GM21576 (cell line): ENCODE measurements around the gene TMEM69.
"Not testable (repeated sequence)": the region's sequence is repeated elsewhere in the genome, so short reads cannot be mapped to it uniquely, and the experiment has no call there.

Experiments
- ATAC-seq: cut with Tn5 transposase; IDR thresholded peaks from one replicate; pipeline ENCODE4 v1.9.1; 2021; ENCODE audit warnings: mild to moderate bottlenecking, moderate library complexity; ENCODE audit not compliant: unreplicated experiment

Gene TMEM69

DNA sequence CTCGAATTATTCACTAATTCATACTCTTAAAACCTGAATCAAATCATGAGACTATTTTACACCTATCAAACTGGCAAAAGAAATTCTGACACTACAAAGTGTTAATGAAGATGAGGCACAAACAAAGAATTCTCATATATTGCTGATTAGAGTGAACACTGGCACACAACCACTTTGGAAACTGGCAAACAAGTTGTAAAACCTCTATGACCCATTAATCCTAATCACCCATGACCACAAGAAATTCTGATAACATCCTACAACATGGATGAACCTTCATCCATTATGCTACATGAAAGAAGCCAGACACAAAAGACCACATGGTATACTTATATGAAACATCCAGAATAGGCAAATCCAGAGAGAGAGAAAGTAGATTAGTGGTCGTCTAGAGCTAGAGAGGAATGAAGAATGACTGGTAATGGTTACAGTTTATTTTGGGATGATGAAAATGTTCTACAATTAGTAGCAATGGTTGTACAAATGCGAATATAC, 10.2 kb upstream of the TMEM69 start:
- ATAC-seq: no peak

DNA sequence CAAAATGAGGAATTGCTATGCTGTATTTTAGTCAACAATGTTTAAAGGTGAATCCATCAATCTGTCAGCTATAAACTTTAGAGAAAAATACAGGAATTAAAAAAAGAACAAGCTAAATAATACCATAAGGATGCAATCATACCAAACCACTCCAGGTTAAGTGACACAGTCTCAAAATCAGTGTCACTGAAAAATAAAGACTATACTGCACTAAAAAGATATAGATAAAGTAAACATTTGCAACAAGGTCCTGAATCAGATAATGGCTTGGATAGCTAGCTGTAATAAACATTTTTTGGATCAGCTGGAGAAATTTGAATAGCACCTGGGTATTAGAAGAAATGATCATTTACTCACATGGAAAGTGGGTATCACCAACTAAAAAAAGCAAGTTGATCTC, 9.5 kb upstream of the TMEM69 start:
- ATAC-seq: no peak

DNA sequence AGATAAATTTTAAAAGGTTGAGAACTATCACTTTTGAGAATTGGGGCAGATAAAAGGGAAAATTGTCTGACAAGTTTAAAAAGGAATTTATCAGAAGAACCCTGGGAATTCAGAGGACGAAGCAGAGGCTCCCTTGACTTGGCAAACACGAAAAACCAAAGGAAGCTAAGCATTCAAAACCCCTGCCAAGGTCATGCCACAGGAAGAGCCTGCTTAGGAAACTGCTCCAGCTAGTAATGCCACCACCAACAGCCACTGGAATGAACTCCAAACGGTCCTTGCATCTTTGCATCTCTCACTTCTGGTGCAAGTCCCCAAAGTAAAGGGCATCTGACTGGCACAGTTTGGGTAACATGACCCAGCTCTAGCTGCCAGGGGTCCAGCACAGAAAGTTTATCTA, 8.9 kb upstream of the TMEM69 start:
- no peak for ATAC-seq

DNA sequence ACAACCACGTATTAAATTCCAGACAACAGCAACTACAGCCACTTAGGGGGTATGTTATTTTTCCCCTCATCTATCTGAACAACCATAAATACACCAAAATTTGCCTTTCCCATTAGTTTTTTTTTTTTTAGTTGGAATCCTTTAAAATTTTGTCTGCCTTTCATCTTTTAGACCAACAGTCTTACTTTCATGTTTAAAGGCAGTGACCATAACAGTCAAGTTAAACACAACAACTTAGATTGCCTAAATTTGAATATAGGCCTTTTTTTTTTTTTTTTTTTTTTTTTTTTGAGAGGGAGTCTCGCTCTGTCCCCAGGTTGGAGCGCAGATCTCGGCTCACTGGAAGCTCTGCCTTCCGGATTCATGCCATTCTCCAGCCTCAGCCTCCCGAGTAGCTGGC, 5.0 kb upstream of the TMEM69 start:
- ATAC-seq: no peak

DNA sequence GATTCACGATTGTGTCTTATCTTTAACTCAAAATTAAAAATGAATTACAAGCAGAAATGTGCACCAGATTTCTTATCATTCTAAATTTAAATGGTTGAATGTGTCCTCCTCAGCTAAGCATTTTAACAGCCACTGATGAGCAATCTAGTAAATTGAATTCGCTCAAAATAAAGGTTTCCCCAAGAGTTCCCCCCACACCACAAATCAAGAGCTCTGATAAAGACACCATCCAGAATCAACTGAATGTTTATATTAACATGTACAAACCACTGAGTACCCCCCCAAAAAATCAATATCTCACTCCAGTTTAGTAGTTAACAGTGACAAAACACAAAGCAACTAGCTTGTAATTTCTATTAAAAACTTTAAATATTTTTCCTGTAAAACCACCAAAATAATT, 3.6 kb upstream of the TMEM69 start:
- ATAC-seq: no peak

DNA sequence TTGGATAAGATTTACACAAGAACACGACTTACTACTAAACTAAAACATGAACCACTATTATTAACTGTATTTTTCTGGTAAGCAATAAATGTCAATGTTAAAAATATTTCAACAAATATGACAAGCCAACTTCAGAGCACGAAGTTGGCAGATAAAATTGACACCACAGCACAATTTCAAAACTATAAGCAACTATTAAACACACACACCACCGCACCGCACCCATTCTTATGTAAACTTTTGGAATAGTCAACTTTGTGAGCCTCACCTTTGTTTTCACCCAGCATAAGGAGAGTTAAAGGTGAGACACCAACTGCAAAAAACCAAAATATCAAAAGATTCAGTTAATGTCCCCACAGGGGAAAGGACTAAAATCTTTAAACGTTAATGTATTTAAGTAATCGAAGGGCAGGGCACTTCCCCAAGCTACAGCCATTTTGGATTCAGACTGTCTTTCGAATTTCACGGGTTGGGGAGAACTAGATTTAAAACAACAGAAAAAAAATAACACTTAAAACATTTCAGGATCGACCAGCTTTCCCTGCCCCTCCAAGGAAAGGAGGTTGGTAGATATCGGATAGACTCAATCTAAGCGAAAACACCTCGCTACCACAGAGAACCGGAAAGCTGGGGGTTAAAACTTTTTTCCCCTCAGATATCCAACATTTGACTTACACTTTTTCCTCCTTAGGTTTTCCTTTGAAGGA, 2.5 kb upstream of the TMEM69 start:
- ATAC-seq: no peak

DNA sequence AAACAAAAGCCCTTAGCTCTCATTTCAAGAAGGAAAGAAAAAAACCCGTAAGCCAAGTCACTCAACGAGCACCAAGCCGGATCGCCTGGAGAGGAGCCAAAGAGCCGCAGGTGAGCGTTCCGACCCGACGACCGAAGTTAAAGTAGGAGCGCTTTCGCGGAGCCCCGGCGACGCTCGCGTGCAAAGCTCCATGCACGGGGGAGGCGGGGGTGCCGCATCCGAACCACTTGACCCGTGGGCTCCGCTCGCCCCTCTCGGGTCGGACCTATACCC, 2.0 kb upstream of the TMEM69 start:
- ATAC-seq: peak; percentile 12

DNA sequence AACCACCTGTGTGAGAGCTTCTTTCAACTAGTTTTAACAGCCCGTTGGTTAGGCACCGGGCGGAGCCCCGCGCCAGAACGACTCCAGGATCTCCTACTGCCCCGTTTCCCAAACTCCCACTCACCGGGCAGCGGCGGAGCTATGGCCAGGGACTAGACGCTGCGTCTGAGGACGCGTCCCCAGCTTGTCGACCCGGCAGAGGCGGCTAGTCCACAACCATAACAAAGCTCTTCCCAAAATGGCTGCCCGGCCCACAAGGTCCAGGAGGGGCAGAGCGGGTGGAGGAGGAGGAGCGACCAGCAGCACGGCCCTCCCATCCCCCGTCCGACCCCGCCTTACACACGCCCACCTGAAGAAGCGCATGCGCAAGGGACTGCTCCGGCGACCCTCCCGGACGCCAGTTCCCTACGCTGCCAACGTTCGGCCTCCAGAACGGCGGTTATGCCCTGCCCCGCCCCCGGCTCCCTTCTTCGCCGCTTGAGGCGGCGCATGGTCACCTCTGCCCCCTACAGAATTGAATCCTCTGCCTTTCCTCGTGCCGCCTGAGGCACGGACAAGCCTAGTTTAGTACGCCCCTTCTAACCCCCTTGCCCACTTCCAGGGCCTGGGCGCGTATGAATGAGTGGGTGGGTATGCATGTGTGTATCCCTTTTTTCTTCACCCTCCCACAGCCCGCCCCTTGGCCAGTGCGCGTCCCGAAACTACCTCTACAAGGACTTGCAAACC, 1.5 kb upstream of the TMEM69 start, which contains the start of gene GPBP1L1:
Gene GPBP1L1, minus strand, starts transcription at position 246 of the 726 bp plus-strand sequence. CDS start 27,446 bp downstream, outside the sequence.
- ATAC-seq: peak; percentile 50

DNA sequence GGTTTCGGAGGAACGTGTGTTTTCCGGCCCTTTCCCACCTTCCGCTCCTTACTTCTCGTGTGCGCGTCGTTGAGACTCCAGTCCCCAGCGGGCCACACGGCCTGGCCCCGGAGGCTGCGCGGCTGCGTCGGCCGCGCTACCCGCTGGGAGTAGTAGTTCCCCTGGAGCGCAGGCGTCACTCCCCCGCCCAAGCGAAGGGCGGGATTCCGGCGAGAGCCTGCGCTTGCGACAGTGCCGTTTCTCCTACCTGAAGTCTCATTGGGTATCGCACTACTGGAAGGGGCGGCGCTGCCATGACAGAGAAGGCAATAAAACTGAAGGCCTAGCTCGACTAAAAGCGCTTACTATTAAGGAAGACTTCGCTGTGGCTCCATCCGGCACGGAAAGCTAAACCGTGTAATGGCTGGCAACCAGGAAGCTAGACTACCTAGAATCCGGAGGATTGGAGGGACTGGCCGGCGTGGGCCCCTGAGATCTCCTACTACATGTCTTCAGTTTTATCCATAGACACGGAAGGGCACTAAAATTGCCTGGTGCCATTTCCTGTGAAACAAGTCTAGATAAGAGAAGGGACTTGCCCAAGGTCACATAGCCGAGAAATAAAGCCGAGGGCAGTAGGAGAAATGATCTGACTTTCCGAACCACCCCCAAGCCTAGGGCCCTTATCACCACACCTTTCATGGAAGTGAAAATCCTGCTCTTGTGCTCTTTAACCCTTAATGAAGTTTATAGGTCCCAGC, 797 bp upstream of the TMEM69 start:
- peak; percentile 66 for ATAC-seq

DNA sequence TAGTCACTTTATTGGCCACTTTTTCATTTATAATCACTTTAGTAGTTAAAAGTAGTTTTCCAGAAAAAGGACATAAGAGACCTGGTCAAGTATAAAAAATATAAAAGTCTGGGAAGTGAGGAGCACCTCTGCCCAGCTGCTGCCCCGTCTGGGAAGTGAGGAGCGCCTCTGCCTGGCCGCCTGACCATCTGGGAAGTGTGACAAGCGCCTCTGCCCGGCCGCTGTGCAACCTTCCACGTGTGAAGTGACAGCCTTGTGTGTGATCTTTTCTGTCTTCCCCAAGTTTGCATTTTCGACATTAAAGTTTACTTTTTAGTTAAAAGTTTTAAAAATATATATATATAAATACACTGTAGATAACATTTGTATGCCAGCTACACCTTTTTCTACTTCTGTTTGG, 5.8 kb downstream of the TMEM69 start:
- ATAC-seq: not testable (repeated sequence)

DNA sequence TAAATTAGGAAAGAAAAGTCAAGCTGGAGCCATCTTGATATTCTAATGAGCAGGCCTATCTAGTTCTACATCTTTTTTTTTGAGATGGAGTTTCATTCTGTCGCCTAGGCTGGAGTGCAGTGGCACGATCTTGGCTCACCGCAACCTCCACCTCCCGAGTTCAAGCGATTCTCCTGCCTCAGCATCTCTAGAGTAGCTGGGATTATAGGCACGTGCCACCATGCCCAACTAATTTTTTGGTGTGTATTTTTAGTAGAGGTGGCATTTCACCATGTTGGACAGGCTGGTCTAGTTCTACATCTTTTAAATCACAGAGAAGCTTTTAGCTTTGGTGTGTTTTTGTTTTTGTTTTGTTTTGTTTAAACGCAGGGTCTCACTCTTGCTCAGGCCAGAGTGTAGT, 6.8 kb downstream of the TMEM69 start:
- no peak for ATAC-seq

DNA sequence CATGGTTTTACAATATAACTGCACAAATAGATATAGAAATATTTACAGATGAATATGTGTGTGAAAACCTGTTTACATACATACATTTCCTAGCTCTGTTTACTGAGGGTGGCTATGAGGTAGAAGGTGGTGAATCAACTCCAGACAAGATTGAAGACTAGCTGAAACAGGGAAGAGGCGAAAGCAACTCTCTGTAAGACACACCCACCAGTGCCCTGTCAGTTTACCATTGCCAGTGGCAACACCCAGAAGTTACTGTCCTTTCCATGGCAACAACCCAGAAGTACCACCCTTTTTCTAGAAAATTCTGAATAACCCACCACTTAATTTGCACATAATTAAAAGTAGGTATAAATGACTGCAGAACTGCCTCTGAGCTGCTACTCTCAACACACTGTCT, 16.7 kb downstream of the TMEM69 start:
- no peak for ATAC-seq

DNA sequence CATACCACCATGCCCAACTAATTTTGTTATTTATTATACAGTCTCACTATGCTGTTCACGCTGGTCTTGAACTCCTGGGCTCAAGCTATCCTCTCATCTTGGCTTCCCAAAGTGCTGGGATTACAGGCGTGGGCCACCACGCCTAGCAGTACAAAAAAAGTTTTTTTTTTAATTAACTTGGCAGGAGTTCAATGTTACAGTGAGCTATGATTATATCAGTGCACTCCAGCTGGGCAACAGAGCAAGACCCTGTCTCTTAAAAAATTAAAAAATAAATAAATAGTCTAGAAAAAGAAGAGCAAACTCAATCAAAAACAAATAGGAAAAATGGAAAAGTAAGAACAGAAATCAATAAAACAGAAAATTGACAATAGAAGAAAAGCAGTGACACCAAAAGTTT, 25.7 kb downstream of the TMEM69 start:
- ATAC-seq: no peak

DNA sequence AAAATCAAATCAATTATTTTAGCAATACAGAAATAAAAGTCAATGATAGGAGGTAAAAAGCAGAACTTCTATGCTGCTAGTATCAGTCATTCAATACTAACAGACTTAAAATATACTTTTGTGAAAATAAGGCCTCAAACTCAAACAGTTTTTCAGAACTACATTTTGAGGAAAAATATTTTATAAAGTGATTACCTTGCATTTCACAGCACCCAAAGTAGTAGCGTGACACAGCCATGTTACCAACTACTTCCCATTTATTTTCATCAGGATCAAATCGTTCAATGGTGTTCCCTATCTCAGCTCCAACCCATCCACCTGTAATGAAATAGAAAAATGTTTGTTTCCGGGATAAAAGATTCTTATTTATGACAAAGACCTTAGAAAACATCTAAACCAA, 28.7 kb downstream of the TMEM69 start:
- ATAC-seq: no peak

DNA sequence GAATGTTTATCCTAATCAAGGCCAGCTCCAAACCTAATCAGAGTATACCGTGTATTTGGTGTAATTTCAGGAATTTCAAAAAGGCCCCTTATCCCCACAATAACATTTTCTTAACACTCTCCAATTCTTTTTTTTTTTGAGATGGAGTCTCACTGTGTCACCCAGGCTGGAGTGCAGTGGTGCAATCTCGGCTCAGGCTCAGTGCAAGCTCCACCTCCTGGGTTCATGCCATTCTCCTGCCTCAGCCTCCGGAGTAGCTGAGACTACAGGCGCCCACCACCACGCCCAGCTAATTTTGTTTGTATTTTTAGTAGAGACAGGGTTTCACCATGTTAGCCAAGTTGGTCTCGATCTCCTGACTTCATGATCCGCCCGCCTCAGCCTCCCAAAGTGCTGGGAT, 29.4 kb downstream of the TMEM69 start:
- not testable (repeated sequence) for ATAC-seq

DNA sequence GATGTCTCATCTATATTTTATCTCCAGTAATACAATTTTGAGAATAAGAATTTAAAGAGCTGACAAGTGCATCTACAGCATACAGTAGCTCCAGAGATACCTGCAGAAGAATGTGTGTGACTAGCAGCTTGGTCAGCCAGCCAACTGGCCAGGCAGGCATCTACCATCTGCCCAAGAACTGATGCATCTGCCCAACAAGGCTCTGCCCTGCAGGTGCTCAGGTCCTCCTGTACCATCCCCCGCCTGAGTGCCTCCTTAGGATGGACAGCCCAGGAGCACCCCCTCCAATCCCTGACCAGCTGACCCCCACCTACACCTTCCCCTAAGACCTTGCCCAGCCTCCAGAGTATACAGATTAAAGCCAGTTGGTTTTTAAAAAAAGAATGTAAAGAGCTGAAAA, 30.3 kb downstream of the TMEM69 start:
- no peak for ATAC-seq

DNA sequence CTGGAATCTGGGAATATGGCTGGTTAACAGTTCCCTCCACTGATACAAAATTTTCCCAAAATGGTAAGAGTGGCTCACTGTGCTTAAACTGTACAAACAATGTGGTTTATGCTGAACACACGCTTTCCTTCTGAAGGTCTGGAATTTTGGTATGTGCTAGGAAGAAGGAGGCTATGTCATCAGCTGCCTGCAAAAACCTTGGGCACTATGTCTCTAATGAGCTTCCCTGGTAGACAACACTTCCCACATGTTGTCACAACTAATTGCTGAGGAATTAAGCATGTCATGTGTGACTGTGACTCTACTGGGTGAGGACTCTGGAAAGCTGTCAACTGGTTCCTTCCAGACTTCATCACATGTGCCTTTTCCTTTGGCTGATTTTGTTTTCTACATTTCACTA, 33.2 kb downstream of the TMEM69 start:
- ATAC-seq: no peak

DNA sequence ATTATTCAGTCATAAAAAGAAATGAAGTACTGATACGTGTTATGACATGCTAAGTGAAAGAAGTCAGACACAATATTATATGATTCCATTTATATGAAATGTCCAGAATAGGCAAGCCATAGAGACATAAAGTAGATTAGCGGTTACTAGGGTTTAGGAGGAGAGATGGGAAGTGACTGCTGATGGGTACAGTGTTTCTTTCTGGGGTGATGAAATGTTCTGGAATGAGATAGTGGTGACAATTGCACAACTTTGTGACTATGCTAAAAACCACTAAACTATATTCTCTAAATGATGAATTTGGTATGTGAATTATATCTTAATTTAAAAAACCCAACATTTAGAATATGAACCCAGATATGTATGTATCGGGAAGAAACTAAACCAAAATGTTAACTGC, 34.8 kb downstream of the TMEM69 start:
- ATAC-seq: no peak

DNA sequence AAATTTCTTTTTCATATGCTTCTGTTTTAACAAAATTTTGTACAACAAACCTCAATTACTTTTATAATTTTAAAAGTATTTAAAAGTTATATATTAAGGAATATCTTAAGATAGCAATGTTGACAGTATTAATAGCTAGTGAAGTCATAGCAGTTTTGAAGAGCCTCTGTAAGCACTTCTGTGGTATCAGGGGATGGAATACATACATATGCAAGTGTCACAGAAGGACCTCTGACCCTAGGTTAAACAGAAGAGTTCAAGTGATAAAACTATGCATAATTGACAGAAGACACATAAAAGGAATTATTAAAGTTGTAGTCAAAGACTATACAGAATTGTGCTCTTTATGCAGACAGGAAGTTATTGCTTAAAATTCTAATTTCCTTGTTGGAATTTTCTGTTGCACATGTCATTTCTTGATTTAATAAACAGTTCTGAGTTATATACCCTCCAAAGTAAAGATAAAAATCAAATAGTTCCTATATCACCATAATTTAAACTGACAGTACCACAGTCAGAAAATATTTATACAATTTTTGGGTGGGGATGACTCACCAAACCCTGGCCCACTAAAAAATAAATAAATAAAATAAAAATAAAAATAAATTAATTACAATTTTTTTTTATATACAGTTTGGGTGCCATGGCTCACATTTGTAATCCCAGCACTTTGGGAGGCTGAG, 35.4 kb downstream of the TMEM69 start:
- no peak for ATAC-seq

DNA sequence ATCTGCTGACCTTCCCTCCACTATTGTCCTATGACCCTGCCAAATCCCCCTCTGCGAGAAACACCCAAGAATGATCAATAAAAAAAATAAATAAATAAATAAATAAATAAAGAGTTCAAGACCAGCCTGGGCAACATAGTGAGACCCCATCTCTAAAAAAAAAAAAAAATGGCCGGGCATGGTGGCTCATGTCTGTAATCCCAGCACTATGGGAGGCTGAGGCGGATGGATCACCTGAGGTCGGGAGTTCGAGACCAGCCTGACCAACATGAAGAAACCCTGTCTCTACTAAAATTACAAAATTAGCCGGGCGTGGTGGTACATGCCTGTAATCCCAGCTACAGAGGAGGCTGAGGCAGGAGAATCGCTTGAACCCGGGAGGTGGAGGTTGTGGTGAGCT, 38.0 kb downstream of the TMEM69 start:
- ATAC-seq: not testable (repeated sequence)

DNA sequence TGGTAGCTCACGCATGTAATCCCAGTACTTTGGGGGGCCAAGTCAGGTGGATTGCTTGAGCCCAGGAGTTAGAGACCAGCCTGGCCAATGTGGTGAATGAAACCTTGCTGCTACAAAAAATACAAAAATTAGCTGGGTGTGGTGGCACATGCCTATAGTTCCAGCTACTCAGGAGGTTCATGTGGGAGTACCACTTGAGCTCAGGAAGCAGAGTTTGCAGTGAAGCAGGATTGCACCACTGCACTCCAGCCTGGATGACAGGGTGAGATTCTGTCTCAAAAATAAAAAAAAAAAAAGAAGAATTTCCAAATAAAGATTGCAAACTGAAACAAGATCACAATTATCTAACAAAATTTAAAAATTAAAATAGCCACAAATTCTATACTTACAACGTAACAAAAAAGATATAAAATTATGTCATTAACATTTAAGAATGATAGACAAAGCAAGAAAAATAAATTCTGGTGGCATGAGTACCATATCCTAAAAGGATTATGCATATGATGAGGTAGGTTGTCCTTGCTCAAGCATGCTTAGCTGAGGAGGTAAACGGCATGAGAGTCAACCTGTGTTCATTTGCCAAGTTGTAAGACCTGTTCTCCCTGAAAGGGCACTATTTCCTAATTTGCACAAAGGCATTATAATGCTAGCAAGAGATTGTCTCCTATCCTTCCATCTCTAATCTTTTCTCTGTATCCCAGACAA, 42.2 kb downstream of the TMEM69 start:
- no peak for ATAC-seq
